KMS-11 (cell line): ENCODE measurements around the gene CPT1B.

Experiments used
- H2AFZ ChIP-seq: fragments of 200-600 bp; sonication (generic); 2 replicates; pipeline ENCODE4 v1.6.1; 2016; ENCODE audit warnings: antibody characterized with exemption, mixed run types, low read depth
- H3K27ac ChIP-seq: fragments of 200-600 bp; sonication (generic); 2 replicates; pipeline ENCODE4 v1.6.1; 2016; ENCODE audit warnings: mild to moderate bottlenecking, mixed run types
- H3K27me3 ChIP-seq: fragments of 200-600 bp; sonication (generic); 2 replicates; pipeline ENCODE4 v1.6.1; 2017; ENCODE audit warnings: mild to moderate bottlenecking, low read depth, mixed run types, moderate library complexity; ENCODE audit not compliant: insufficient read depth
- H3K36me3 ChIP-seq: fragments of 200-600 bp; sonication (generic); 2 replicates; pipeline ENCODE4 v1.6.1; 2017; ENCODE audit warnings: mild to moderate bottlenecking, mixed run types; ENCODE audit not compliant: insufficient read depth
- H3K4me1 ChIP-seq: fragments of 200-600 bp; sonication (generic); 2 replicates; pipeline ENCODE4 v1.6.1; 2016; ENCODE audit warnings: mild to moderate bottlenecking, low read depth, mixed run types; ENCODE audit not compliant: poor library complexity, severe bottlenecking
- H3K4me2 ChIP-seq: fragments of 200-600 bp; sonication (generic); 2 replicates; pipeline ENCODE4 v1.7.0; 2016; ENCODE audit warnings: mild to moderate bottlenecking, mixed run types
- H3K4me3 ChIP-seq: fragments of 200-600 bp; sonication (generic); IDR thresholded peaks from 2 replicates; pipeline ENCODE4 v1.6.1; 2017; ENCODE audit warnings: low read depth, low read length, mixed read lengths; ENCODE audit not compliant: insufficient read depth
- H3K79me2 ChIP-seq: fragments of 200-600 bp; sonication (generic); 2 replicates; pipeline ENCODE4 v1.6.1; 2016; ENCODE audit warnings: low read depth, mixed run types; ENCODE audit not compliant: insufficient read depth
- H3K9ac ChIP-seq: fragments of 200-600 bp; sonication (generic); 2 replicates; pipeline ENCODE4 v1.6.1; 2016; ENCODE audit warnings: mild to moderate bottlenecking, mixed run types
- H4K20me1 ChIP-seq: fragments of 200-600 bp; sonication (generic); 2 replicates; pipeline ENCODE4 v1.6.1; 2016; ENCODE audit warnings: mild to moderate bottlenecking, mixed run types; ENCODE audit not compliant: insufficient read depth
- TF ChIP-seq, protein P1 (sequence below): fragments of 200-600 bp; sonication (generic); conservative IDR thresholded peaks from 2 replicates; pipeline ENCODE4 v1.6.1; 2017; ENCODE audit warnings: low read depth, mild to moderate bottlenecking, antibody characterized with exemption, low read length, moderate library complexity, mixed read lengths

Gene CPT1B

DNA sequence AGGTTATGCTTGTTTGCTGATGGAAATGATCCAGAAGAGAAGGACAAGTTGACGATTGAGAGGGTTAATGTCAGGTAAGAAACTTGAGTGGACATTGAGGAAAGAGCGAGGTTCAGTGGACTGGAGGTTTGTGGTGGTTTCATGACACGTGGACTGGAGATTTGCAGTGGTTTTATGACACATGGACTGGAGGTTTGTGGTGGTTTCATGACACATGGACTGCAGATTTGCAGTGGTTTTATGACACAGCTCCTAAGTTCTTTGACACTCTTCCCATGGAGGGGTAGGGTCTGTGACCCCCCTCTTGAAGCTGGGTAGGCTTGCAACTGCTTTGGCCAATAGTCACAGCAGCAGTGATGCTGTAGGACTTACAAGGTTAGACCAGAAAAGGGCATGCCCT is 17.0 kb upstream of the CPT1B start:
- Histone ChIP-seq H3K36me3 (no peaks in the 10 kb centered on the region), H3K4me1 (no peaks in the 10 kb centered on the region), H3K4me3 (no peak overlapping the region), H3K9ac (no peak overlapping the region), H4K20me1 (no peaks in the 10 kb centered on the region), H3K79me2 (no peaks in the 10 kb centered on the region), H3K4me2 (no peak overlapping the region), H2AFZ (no peak overlapping the region), H3K27ac (no peak overlapping the region), H3K27me3 (no peaks in the 10 kb centered on the region; the same call in 1 of the 2 replicates)
- TF ChIP-seq, protein P1, sequence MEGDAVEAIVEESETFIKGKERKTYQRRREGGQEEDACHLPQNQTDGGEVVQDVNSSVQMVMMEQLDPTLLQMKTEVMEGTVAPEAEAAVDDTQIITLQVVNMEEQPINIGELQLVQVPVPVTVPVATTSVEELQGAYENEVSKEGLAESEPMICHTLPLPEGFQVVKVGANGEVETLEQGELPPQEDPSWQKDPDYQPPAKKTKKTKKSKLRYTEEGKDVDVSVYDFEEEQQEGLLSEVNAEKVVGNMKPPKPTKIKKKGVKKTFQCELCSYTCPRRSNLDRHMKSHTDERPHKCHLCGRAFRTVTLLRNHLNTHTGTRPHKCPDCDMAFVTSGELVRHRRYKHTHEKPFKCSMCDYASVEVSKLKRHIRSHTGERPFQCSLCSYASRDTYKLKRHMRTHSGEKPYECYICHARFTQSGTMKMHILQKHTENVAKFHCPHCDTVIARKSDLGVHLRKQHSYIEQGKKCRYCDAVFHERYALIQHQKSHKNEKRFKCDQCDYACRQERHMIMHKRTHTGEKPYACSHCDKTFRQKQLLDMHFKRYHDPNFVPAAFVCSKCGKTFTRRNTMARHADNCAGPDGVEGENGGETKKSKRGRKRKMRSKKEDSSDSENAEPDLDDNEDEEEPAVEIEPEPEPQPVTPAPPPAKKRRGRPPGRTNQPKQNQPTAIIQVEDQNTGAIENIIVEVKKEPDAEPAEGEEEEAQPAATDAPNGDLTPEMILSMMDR = no peak

DNA sequence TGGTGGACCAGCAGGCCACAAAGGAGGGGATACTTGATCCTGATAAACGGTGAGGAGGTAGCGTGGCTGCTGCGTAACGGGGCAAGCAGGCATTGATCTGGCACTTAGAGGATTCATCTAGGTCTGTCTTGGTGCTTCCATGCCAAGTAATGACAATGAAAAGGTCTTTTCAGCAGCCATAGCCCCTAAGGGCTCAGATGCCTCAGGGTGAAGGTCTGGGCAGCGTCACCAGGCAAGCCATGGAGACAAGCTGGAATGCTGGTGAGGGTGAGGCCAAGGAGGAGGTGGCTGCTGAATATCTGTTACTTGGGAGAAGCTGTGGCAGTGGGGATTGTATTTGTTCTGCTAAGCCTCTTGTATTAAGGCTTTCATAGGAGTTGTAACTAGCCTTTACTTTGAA is 9.2 kb upstream of the CPT1B start:
- Histone ChIP-seq H2AFZ (no peak overlapping the region), H3K4me3 (no peak overlapping the region), H3K4me2 (no peak overlapping the region), H3K27me3 (no peaks in the 10 kb centered on the region; the same call in 1 of the 2 replicates), H4K20me1 (no peaks in the 10 kb centered on the region), H3K79me2 (no peaks in the 10 kb centered on the region), H3K27ac (no peak overlapping the region), H3K9ac (no peak overlapping the region), H3K4me1 (no peaks in the 10 kb centered on the region), H3K36me3 (no peaks in the 10 kb centered on the region)
- TF ChIP-seq, protein P1 = no peak

DNA sequence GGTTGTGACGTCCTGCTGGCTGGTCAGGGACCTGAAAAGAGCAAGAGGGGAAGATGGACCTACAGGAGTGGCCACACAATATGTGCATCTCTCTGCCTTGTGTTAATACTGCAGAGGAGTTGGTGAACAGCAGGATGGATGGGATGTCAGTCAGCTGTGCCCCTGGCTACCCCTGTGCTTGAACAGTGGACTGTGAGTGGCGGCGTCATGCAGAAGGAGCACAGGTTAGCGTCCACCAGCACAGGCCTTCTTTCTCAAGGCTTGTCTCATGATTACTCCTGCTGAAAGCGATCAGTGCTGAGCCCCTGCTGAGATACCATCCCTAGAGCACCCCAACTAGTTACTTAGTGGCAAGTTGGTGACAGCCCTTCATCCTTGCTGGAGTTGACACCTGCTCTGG is 8.2 kb upstream of the CPT1B start:
- Histone ChIP-seq H3K9ac (no peak overlapping the region), H3K4me2 (no peak overlapping the region), H2AFZ (no peak overlapping the region), H3K27ac (no peak overlapping the region), H3K4me3 (no peak overlapping the region), H3K79me2 (no peaks in the 10 kb centered on the region), H4K20me1 (no peaks in the 10 kb centered on the region), H3K4me1 (peaks cover 3% of the 10 kb centered on the region), H3K27me3 (no peaks in the 10 kb centered on the region; the same call in 1 of the 2 replicates), H3K36me3 (no peaks in the 10 kb centered on the region)
- TF ChIP-seq, protein P1 = no peak

DNA sequence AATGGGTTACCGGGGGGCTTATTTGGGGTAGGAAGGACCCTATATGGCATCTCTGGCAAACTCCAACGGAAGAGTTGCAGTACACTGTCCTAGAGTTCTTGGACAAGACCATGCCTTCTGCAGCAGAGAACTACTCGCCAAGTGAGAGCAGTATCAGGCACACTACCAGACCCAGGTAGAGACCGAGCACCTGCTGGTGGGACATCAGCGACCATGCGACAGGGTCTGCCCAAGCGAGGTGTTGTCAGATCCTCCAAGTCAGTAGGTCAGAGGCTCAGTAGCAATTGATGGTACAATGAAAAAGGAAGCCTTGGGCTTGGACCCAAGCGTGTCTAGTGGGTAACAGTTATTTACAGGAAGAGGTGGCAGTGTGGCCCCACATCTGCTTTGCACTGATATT is 7.6 kb upstream of the CPT1B start:
- no peak overlapping the region for H3K4me2 ChIP-seq
- no peak overlapping the region for H2AFZ ChIP-seq
- peaks cover 4% of the 10 kb centered on the region for H3K4me1 ChIP-seq
- H3K79me2 ChIP-seq = no peaks in the 10 kb centered on the region
- no peaks in the 10 kb centered on the region for H3K36me3 ChIP-seq
- no peak overlapping the region for H3K4me3 ChIP-seq
- no peaks in the 10 kb centered on the region; the same call in 1 of the 2 replicates for H3K27me3 ChIP-seq
- no peak overlapping the region for H3K9ac ChIP-seq
- TF ChIP-seq, protein P1 = no peak
- no peaks in the 10 kb centered on the region for H4K20me1 ChIP-seq
- no peak overlapping the region for H3K27ac ChIP-seq
